Measurements from ENCODE around the gene PMP22. TPM values are rescaled to one million over a fixed set of nuclear protein-coding genes. Genes with fewer than 3 reads are reported as not detected.

PMP22 gene
- total RNA-seq, 3 donors from 2014 or later = 16.7 to 149 (median 54.2) TPM

- intact Hi-C loops (cut with DNase I, micrococcal nuclease) = no loop called here
- DNase-seq (no peak), ATAC-seq (no peak)
- H3K36me3 ChIP-seq (ENCODE audit: low read depth) = no peaks in the 10 kb centered on the region
- no peaks in the 10 kb centered on the region for H3K4me1 ChIP-seq (ENCODE audit: low read depth)
- no peaks in the 10 kb centered on the region for H3K9me3 ChIP-seq
- no peak overlapping the region for H3K4me3 ChIP-seq
- no peak for TF ChIP-seq CTCF (IDR thresholded peaks at IDR 0.05)
Measured at GRCh38 chr17:15274017-15274416, 8.9 kb upstream of the PMP22 start.

- H3K4me3 ChIP-seq = no peak overlapping the region
- H3K4me1 ChIP-seq (ENCODE audit: low read depth) = no peaks in the 10 kb centered on the region
- peak; percentile 54 for ATAC-seq
- no peaks in the 10 kb centered on the region for H3K36me3 ChIP-seq (ENCODE audit: low read depth)
- no peak for DNase-seq
- TF ChIP-seq CTCF (IDR thresholded peaks at IDR 0.05) = no peak
- intact Hi-C loops (cut with DNase I, micrococcal nuclease) = no loop called here
- H3K9me3 ChIP-seq = no peaks in the 10 kb centered on the region
Measured at GRCh38 chr17:15273141-15273793, 8.1 kb upstream of the PMP22 start.

- ATAC-seq (no peak), DNase-seq (no peak)
- intact Hi-C loops (cut with DNase I, micrococcal nuclease) = no loop called here
- H3K4me1 ChIP-seq (ENCODE audit: low read depth) = no peaks in the 10 kb centered on the region
- H3K9me3 ChIP-seq = no peaks in the 10 kb centered on the region
- H3K36me3 ChIP-seq (ENCODE audit: low read depth) = no peaks in the 10 kb centered on the region
- no peak overlapping the region for H3K4me3 ChIP-seq
- TF ChIP-seq CTCF (IDR thresholded peaks at IDR 0.05) = no peak
Measured at GRCh38 chr17:15271741-15272140, 6.6 kb upstream of the PMP22 start.

GRCh38 chr17:15270628-15271381, 5.7 kb upstream of the PMP22 start:
- intact Hi-C loops (cut with DNase I, micrococcal nuclease) = no loop called here
- ATAC-seq (no peak), DNase-seq (no peak)
- no peak for TF ChIP-seq CTCF (IDR thresholded peaks at IDR 0.05)
- Histone ChIP-seq H3K36me3 (ENCODE audit: low read depth) (no peaks in the 10 kb centered on the region), H3K9me3 (no peaks in the 10 kb centered on the region), H3K4me3 (no peak overlapping the region), H3K4me1 (ENCODE audit: low read depth) (no peaks in the 10 kb centered on the region)

- Histone ChIP-seq H3K36me3 (ENCODE audit: low read depth) (no peaks in the 10 kb centered on the region), H3K9me3 (no peaks in the 10 kb centered on the region), H3K4me1 (ENCODE audit: low read depth) (peaks cover 9% of the 10 kb centered on the region), H3K4me3 (no peak overlapping the region)
- no peak for TF ChIP-seq CTCF (IDR thresholded peaks at IDR 0.05)
- intact Hi-C loops (cut with DNase I, micrococcal nuclease) = no loop called here
- DNase-seq (no peak), ATAC-seq (no peak)
Measured at GRCh38 chr17:15269780-15270089, 4.6 kb upstream of the PMP22 start.
